ENCODE data around the gene TMEM131L. TPM values are rescaled to one million over a fixed set of nuclear protein-coding genes. Genes with fewer than 3 reads are reported as not detected.
A peak's percentile ranks its signal among the peaks of the same experiment; 100 is the strongest.
"Not testable (repeated sequence)": the region's sequence is repeated elsewhere in the genome, so short reads cannot be mapped to it uniquely, and the experiment has no call there.

The TMEM131L gene
- total RNA-seq, 1 donor: 143 TPM

DNA sequence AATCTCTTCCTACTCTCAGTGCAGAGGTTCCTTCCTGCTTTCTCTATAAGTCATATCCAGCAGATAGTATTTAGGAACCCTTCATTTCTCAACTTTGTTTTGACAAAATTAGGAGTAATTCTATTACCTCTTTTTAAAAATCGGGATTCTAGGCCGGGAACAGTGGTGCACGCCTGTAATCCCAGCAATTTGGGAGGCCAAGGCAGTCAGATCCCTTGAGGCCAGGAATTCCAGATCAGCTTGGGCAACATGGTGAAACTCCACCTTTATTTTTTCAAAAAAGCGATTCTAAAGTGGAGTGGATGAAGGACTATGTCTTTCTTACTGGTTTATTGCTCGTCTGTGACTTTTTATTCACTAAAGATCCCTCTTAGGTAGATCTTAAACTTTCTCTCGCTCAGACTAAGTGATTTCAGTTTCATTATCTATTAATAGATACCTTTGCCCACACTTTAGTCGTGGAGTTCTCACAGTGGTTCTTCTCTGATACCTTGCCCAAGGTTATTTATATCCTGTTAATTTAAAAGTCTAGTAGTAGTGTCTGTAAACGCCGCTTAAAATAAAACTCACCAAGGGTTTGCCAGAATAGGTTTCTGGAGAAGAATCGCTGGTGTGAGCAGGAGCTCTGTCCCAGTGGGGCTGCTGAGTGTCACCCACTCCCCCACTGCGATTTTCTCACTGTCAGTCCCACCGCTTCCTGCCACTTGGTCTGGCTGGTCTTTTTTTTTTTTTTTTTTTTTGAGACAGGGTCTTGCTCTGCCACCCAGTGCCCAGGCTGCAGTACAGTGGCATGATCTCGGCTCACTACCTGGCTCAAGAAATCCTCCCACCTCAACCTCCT lies 27.0 kb upstream of the TMEM131L start:
- Histone ChIP-seq H3K4me1 (ENCODE audit: insufficient read depth, low read length) (peaks cover 32% of the 10 kb centered on the region), H3K9me3 (ENCODE audit: low read depth, low read length) (no peaks in the 10 kb centered on the region), H3K4me3 (ENCODE audit: low read length) (peak overlapping the region; percentile 33), H3K27me3 (ENCODE audit: insufficient read depth, low read length) (no peaks in the 10 kb centered on the region)

DNA sequence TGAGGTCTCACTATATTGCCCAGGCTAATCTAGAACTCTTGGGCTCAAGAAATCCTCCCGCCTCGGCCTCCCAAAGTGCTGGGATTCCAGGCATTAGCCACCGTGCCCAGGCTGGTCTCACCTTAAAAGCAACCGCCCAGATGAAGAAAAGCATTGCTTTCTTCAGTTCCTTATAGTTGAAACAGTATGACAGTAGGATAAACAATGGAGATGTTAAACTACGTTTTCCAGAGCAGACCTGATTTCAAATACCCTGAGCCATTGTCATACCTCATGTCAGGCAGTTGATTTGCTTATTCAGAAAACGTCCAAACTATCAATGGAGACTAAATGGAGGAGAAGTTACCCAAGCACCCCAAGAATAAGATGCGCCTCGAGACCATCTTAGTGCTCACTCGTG lies 26.3 kb upstream of the TMEM131L start:
- Histone ChIP-seq H3K9me3 (ENCODE audit: low read depth, low read length) (no peaks in the 10 kb centered on the region), H3K4me1 (ENCODE audit: insufficient read depth, low read length) (peaks cover 28% of the 10 kb centered on the region), H3K4me3 (ENCODE audit: low read length) (no peak overlapping the region), H3K27me3 (ENCODE audit: insufficient read depth, low read length) (no peaks in the 10 kb centered on the region)

DNA sequence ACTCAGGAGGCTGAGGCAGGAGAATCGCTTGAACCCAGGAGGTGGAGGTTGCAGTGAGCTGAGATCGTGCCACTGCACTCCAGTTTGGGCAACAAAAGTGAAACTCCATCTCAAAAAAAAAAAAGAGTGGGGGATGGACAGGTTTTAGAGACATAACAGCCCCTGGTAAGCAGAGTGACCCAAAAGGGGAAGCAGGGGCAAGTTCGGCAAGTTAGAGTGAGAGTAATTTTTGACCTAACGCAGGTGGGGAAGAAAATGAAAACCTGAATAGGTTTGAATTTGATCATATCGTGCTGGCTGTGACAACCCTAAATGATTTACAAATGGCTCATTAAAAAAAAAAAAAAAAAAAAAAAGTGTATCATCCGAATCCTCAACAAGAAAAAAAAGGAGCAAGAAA lies 25.7 kb upstream of the TMEM131L start:
- peaks cover 28% of the 10 kb centered on the region for H3K4me1 ChIP-seq (ENCODE audit: insufficient read depth, low read length)
- no peak overlapping the region for H3K4me3 ChIP-seq (ENCODE audit: low read length)

DNA sequence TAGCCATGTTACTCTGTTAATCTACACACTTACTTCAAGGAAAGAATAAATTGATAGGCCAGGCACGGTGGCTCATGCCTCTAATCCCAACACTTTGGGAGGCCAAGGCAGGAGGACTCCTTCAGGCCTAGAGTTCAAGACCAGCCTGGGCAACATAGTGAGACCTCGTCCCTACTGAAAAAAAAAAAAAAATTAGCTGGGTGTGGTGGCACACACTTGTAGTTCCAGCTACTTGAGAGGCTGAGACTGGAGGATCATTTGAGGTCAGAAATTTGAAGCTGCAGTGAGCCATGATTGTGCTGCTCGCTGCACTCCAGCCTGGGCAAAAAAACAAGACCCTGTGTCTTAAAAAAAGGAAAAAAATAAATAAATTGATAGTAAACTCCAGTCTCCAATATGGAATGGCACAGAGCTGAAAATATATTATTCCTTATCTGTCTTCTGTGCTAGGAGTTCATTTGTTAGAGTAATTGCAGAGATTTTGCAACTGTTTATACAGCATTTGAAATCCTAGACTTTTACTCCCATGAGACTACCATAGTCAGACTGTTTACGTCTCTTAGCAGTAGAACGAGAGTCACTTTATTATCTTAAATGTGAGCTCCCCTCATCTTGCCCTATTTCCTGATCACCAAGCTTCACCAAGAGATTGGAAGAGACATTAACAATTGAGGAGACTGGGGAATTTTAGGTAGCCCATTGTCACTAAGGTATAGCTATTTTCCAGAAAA lies 18.8 kb upstream of the TMEM131L start:
- no peaks in the 10 kb centered on the region for H3K27me3 ChIP-seq (ENCODE audit: insufficient read depth, low read length)
- no peak overlapping the region for H3K4me3 ChIP-seq (ENCODE audit: low read length)
- H3K4me1 ChIP-seq (ENCODE audit: insufficient read depth, low read length): peaks cover 36% of the 10 kb centered on the region
- H3K9me3 ChIP-seq (ENCODE audit: low read depth, low read length): no peaks in the 10 kb centered on the region

More for the DNA sequence above, 25.7 kb upstream of the TMEM131L start:
- H3K27me3 ChIP-seq (ENCODE audit: insufficient read depth, low read length): no peaks in the 10 kb centered on the region
- no peaks in the 10 kb centered on the region for H3K9me3 ChIP-seq (ENCODE audit: low read depth, low read length)

DNA sequence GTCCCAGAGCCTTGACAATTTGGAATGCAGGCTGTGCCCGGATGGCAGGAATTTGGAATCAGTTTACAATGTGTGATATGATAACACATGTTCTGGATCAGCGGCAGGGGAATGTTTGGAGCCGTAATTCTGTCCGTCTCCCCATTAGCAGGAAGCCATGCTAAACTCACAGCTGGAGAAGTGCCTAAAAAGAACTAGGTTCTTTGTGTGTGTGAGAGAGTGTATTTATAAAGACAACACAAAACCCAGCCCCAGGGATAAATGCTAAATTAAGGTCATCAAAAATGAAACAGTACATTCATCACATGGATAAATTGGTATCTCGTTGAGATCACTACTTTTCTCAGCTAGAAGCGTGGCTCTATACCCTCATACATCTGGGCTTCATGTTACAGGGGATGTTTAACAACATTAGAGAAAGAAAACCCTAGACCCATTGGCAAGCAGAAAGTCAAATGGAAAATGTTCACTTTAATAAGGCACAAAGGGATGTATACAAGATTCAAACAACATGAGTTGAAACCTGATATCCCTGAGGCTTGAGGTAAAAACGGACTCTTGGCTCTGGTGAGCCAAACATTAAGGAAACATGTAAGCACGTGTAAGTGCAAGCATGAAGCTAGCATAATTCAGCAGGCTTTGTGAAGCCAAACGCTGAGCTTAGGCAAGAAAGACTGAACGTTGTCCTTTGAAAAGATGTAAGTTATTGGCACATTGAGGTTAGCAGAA lies 18.0 kb upstream of the TMEM131L start:
- H3K4me3 ChIP-seq (ENCODE audit: low read length): no peak overlapping the region
- H3K4me1 ChIP-seq (ENCODE audit: insufficient read depth, low read length): peaks cover 44% of the 10 kb centered on the region
- H3K27me3 ChIP-seq (ENCODE audit: insufficient read depth, low read length): no peaks in the 10 kb centered on the region
- no peaks in the 10 kb centered on the region for H3K9me3 ChIP-seq (ENCODE audit: low read depth, low read length)

DNA sequence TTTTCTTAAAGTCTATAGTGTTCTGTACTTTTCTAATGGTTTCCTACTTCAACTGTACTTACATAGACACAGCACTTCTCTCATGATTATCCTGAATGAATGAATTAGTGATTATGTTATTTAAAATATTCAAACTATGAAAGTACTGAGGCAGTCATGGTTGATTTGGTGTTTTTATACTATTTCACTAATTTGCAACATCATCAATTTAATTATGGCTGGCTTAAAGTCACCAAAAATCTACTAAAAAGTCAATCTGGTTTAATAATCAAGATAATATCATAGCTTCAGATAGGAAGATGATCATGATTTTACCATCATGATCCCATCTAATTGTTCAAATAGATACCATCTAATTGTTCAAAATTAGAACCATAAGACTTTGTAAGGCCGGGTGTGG lies 16.8 kb upstream of the TMEM131L start:
- no peaks in the 10 kb centered on the region for H3K27me3 ChIP-seq (ENCODE audit: insufficient read depth, low read length)
- H3K4me1 ChIP-seq (ENCODE audit: insufficient read depth, low read length): peaks cover 51% of the 10 kb centered on the region
- H3K4me3 ChIP-seq (ENCODE audit: low read length): no peak overlapping the region
- H3K9me3 ChIP-seq (ENCODE audit: low read depth, low read length): no peaks in the 10 kb centered on the region

DNA sequence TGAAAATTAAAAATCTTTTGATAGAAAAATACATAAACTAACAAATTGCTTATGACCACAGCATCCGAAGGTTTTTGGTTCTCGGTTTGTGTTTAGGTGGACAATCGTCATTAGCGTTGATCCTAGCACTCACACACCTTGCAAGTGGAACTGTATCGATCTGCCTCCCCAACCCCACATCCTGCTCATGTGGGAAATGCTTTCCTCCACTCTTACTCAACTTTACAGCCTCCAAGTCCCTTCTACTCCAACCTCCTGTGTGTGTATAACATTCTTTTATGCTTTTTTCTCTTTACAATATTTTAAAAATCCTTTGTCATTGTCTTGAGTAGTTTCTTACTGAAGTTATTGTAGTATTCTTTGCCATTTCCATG lies 15.6 kb upstream of the TMEM131L start:
- Histone ChIP-seq H3K4me1 (ENCODE audit: insufficient read depth, low read length) (peaks cover 51% of the 10 kb centered on the region), H3K9me3 (ENCODE audit: low read depth, low read length) (no peaks in the 10 kb centered on the region), H3K27me3 (ENCODE audit: insufficient read depth, low read length) (no peaks in the 10 kb centered on the region), H3K4me3 (ENCODE audit: low read length) (no peak overlapping the region)

DNA sequence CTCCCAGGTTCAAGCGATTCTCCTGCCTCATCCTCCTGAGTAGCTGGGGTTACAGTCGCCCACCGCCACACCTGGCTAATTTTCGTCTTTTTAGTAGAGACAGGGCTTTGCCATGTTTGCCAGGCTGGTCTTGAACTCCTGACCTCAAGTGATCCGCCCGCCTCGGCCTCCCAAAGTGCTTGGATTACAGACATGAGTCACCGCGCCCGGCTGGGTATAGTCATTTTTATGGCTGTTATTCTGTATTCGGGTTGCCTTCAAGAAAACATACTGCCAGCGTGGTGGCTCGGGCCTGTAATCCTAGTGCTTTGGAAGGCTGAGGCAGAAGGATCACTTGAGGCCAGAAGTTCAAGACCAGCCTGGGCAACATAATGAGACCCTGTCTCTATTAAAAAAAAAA lies 15.0 kb upstream of the TMEM131L start:
- H3K4me3 ChIP-seq (ENCODE audit: low read length); H3K9me3 ChIP-seq (ENCODE audit: low read depth, low read length); H3K27me3 ChIP-seq (ENCODE audit: insufficient read depth, low read length): not testable (repeated sequence)
- H3K4me1 ChIP-seq (ENCODE audit: insufficient read depth, low read length): peaks cover 51% of the 10 kb centered on the region

DNA sequence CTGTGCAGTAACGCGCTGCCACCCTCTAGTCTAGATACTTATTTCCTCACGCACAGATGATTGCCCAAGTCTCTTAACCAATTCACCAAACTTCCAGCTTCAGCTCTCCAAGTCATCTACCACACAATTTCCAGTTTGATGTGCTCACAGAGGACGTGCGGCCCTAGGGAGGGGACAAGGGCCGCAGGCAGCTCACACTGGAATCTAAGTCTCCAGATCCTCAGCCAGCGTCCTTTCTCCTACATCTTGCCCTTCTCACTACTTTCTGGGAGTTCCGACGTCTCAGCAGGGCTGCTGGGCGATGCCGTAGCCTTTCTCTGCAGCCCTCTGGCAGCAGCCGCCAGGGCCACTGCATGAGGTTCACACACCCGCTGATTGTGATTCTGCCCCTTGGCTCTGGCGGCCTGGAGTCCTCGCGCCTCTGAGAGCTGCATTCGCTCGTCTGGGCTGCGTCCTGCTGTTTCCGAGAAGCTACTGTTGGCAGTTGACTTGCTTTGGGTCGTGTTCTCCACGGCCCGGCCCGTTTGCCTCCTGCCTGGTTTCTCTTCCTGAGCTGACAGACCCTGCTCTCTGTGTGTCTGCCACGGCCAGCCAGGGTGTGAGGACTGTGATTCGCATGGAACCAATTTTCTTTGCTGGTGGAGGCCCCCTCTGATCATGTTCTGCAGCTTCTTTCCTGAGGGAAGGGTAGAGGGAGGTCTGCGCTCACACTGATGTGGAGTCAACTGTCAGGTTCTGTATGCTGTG lies 14.1 kb upstream of the TMEM131L start:
- Histone ChIP-seq H3K27me3 (ENCODE audit: insufficient read depth, low read length) (no peaks in the 10 kb centered on the region), H3K9me3 (ENCODE audit: low read depth, low read length) (no peaks in the 10 kb centered on the region), H3K4me3 (ENCODE audit: low read length) (no peak overlapping the region), H3K4me1 (ENCODE audit: insufficient read depth, low read length) (peaks cover 51% of the 10 kb centered on the region)

DNA sequence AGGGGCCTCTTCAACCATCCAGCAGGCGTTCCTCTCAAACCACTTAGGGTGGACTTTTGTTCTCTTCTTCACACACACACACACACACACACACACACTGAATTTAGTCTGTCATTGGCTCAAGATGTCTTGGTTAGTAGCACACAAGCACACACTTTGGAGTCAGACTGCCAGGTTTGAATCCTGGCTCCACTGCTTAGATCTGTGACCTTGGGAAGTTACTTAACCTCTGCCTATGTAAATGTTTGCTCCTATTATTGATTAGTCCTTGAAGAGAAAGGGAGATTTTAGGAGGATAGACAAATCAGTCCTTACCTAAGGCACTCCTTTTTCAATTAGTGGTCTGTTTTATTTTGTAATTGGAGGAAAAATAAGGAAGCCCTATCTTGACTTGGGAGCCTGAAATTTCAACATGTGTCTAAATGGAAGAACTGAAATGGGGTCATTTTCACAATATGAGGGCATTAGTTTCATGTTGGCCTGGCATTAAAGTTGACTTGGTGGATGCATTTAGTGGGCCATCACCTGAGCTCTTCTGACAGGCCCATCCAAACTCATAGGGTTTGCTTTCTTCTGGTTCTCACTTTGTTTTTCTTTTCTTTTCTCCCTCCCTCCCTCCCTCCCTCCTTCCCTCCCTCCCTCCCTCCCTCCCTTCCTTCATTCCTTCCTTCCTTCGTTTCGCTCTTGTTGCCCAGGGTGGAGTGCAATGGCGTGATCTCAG lies 13.3 kb upstream of the TMEM131L start:
- no peaks in the 10 kb centered on the region for H3K27me3 ChIP-seq (ENCODE audit: insufficient read depth, low read length)
- H3K9me3 ChIP-seq (ENCODE audit: low read depth, low read length): no peaks in the 10 kb centered on the region
- H3K4me1 ChIP-seq (ENCODE audit: insufficient read depth, low read length): peaks cover 51% of the 10 kb centered on the region
- no peak overlapping the region for H3K4me3 ChIP-seq (ENCODE audit: low read length)

DNA sequence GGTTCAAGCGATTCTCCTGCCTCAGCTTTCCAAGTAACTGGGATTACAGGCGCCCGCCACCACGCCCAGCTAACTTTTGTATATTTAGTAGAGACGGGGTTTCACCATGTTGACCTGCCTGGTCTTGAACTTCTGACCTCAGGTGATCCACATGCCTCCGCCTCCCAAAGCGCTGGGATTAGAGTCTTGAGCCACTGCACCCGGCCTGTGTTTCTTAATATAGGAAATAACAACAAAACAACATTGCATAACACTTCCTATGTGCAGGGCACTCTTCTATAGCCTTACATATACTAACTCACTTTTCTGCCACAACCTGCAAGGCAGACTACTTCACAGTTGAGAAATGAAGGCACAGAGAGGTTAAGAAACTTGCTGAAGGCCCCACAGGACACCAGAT lies 12.8 kb upstream of the TMEM131L start:
- peaks cover 51% of the 10 kb centered on the region for H3K4me1 ChIP-seq (ENCODE audit: insufficient read depth, low read length)
- H3K9me3 ChIP-seq (ENCODE audit: low read depth, low read length): no peaks in the 10 kb centered on the region
- no peak overlapping the region for H3K4me3 ChIP-seq (ENCODE audit: low read length)
- H3K27me3 ChIP-seq (ENCODE audit: insufficient read depth, low read length): no peaks in the 10 kb centered on the region

DNA sequence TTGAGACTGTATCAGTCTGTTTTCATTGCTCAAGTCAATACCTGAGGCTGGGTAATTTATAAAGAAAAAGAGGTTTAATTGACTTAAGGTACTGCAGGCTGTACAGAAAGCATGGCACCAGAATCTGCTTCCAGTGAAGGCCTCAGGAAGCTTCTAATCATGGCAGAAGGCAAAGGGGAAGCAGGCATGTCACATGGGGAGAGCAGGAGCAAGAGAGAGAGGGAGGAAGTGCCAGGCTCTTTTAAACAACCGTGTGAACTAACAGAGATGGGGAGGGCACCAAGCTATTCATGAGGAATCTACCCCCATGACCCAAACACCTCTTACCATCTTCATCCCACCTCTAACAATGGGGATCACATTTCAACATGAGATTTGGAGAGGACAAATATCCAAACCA lies 7.2 kb upstream of the TMEM131L start:
- H3K27me3 ChIP-seq (ENCODE audit: insufficient read depth, low read length): no peaks in the 10 kb centered on the region
- H3K9me3 ChIP-seq (ENCODE audit: low read depth, low read length): no peaks in the 10 kb centered on the region
- no peak overlapping the region for H3K4me3 ChIP-seq (ENCODE audit: low read length)
- H3K4me1 ChIP-seq (ENCODE audit: insufficient read depth, low read length): peaks cover 6% of the 10 kb centered on the region

DNA sequence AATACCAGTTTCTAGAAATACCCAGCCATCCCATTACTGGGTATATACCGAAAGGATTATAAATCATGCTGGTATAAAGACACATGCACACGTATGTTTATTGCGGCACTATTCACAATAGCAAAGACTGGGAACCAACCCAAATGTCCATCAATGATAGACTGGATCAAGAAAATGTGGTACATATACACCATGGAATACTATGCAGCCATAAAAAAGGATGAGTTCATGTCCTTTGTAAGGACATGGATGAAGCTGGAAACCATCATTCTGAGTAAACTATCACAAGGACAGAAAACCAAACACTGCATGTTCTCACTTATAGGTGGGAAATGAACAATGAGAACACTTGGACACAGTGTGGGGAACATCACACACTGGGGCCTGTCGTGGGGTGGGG lies 4.6 kb upstream of the TMEM131L start:
- H3K27me3 ChIP-seq (ENCODE audit: insufficient read depth, low read length); H3K4me3 ChIP-seq (ENCODE audit: low read length); H3K9me3 ChIP-seq (ENCODE audit: low read depth, low read length): not testable (repeated sequence)
- H3K4me1 ChIP-seq (ENCODE audit: insufficient read depth, low read length): peaks cover 17% of the 10 kb centered on the region

DNA sequence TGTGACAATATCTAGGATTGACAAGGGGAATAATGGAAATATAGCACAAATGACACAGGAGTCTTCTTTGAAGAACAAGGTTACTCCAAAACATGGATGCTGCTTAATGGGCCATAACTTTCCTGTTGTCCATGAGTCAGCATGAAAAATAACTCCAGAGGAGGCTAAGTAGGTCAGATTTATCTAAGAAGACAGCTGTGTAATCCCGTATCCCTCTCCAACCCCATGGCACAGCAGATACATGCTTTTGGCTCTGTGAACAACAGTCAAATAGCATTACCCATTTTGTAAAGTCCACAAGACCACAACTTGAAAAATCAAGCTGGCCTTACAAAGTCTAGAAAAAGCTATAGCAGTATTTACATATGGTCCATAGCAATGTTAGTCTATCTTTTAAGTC lies 2.1 kb upstream of the TMEM131L start:
- Histone ChIP-seq H3K9me3 (ENCODE audit: low read depth, low read length) (no peaks in the 10 kb centered on the region), H3K27me3 (ENCODE audit: insufficient read depth, low read length) (no peaks in the 10 kb centered on the region), H3K4me3 (ENCODE audit: low read length) (no peak overlapping the region), H3K4me1 (ENCODE audit: insufficient read depth, low read length) (peaks cover 30% of the 10 kb centered on the region)
